HFF-Myc (cell line): Measurements from ENCODE around the gene ZNHIT2.

ENCODE experiments used
- DNase-seq: peaks from one replicate; pipeline ENCODE4 v3.0.0-alpha.2; 2011; ENCODE audit warnings: low read depth; ENCODE audit errors: extremely low read depth
- H3K4me3 ChIP-seq: replicated peaks from 2 replicates; pipeline ENCODE4 v1.5.1; 2011; ENCODE audit warnings: low read depth, mild to moderate bottlenecking, control low read depth, low read length
- CTCF ChIP-seq: IDR thresholded peaks from 2 replicates; pipeline ENCODE4 v1.5.1; 2012; ENCODE audit warnings: mild to moderate bottlenecking, low read depth, low read length, control low read depth; ENCODE audit errors: missing control alignments

ZNHIT2 gene

GRCh38 chr11:65087827-65088226 is 29.7 kb downstream of the ZNHIT2 start:
- no peak for TF ChIP-seq CTCF
- no peak overlapping the region for H3K4me3 ChIP-seq
- no peak for DNase-seq

- no peak for TF ChIP-seq CTCF
- H3K4me3 ChIP-seq: no peak overlapping the region
- DNase-seq: no peak
Observed at GRCh38 chr11:65087216-65087615, 30.3 kb downstream of the ZNHIT2 start.

GRCh38 chr11:65086809-65087208 is 30.7 kb downstream of the ZNHIT2 start:
- no peak for DNase-seq
- no peak overlapping the region for H3K4me3 ChIP-seq
- no peak for TF ChIP-seq CTCF

GRCh38 chr11:65085446-65085845 is 32.1 kb downstream of the ZNHIT2 start:
- peak overlapping the region; percentile 72; the same call in 1 of the 2 replicates for H3K4me3 ChIP-seq
- no peak for TF ChIP-seq CTCF
- DNase-seq: no peak

- DNase-seq: no peak
- H3K4me3 ChIP-seq: peak overlapping the region; percentile 72
- no peak for TF ChIP-seq CTCF
Observed at GRCh38 chr11:65084598-65085375, 32.7 kb downstream of the ZNHIT2 start.

GRCh38 chr11:65083834-65084597 is 33.5 kb downstream of the ZNHIT2 start, which contains the start of the genes CDCA5 and ZFPL1:
Gene CDCA5 (minus strand): TSS chr11:65084040. CDS start chr11:65083978, 62 bp downstream.
Gene ZFPL1 (plus strand): TSS chr11:65084222. CDS start chr11:65084699, 477 bp downstream.
- DNase-seq: peak; percentile 81
- TF ChIP-seq CTCF: no peak
- H3K4me3 ChIP-seq: peak within 1 kb of the TSS; percentile 72
